Inflammatory macrophage (primary cell): Measurements from ENCODE around the gene C22orf31.

Experiments used
- DNase-seq, 2 donors: peaks; one replicate each; pipeline ENCODE4 v3.0.0-alpha.2; 2020 to 2022

The C22orf31 gene

GRCh38 chr22:29023172-29023796, 38.3 kb downstream of the C22orf31 start:
- no peak for DNase-seq

GRCh38 chr22:29022101-29022817, 39.4 kb downstream of the C22orf31 start:
- no peak for DNase-seq

DNA sequence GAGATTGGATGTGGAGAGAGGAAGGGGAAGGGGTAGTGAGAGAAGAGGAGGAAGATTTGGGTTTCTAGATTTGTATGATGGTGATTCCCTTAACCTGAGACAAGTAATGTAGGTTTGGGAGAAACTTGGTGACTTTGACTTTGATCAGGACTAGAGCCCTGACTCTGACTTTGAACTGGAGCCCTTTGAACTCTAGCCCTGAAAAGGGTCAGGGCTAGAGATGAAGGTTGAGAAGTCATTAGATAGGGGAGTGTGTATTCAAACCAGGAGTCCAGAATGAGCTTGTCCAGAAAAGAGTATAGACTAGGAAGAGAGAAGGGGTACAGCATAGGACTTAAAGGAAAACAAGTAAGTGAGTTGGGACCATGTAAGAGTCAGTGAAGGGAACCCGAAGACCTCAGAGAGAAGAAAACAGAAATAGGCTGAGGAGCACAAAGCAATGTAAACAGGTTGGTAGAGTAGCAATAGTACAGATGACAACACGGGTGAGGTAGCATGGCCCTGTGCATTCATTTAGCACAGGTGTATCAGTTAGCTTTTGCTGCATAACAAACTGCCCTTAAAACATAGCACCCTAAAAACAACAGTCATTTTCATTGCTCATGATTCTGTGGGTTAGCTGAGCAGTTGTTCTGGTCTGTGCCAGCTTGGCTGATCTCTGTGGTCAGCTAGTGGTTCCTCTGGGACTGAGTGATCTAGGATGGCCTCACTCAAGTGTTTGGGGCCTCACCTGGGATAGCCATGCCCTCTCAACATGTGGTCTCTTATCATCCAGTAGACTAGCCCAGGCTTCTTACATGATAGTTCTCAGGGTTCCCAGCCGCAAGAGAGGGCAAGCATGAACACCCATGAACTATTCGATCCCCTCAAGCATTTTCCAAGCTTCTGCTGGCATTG, 43.1 kb downstream of the C22orf31 start:
- DNase-seq: no peak

GRCh38 chr22:29016067-29016938, 45.3 kb downstream of the C22orf31 start:
- no peak for DNase-seq

DNA sequence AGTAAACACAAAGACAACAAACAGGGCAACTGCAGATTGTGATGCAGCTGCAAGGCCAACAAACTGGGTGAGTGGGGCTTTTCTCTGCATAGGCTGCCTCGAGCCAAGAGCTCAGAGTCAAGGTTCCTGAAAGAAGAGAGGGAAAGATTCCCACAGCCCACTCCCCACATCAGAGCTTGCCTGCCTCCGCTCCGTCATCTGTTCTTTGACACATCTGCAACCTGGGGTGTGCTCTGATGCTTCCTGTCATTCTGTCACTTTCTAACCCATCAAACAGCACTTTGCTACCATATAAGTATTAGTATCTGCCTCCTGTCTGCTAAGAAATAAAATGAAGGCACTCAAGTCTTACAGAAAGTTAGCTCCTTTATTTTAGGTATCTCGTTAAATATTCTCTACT, 46.9 kb downstream of the C22orf31 start:
- DNase-seq: no peak

DNA sequence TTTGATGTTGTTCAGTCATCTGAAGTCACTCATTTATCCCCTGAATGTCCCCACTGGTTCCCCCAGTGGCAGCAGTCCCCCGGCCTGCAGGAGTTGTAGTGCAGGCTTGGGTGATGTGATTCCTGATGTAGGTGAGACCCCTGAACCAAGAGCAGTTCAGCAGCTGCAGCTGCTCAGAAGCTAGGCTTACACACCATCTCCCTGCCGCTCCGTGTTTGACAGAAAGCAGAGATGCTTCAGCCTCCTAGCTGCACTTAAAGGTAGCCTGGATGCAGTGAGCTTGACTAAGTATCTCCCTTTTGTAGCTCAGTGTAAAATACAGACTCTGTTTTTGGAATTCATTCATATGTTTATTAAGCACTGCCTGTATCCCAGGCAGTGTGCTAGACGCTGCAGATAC, 47.3 kb downstream of the C22orf31 start:
- DNase-seq: no peak

GRCh38 chr22:29012952-29013351, 48.7 kb downstream of the C22orf31 start:
- DNase-seq: no peak

DNA sequence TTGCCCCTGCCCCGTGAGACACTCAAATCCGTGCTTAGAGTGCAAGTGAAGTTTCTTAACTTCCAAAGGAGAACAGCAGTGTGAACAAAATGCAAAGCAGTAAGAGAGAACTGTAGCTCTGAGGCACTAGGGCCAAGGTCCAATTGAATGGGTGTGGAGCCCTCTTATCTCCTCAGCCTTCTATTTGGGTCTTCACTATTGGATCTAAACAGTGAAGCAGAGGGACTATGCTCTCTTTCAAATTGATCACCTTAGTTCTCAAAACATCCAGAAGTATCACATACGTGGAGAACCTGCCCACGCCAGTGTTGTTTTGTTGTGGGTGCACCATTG, 49.6 kb downstream of the C22orf31 start:
- DNase-seq: no peak

GRCh38 chr22:29011240-29012100, 50.2 kb downstream of the C22orf31 start:
- no peak for DNase-seq

- DNase-seq: no peak
Measured at GRCh38 chr22:29009148-29009547, 52.5 kb downstream of the C22orf31 start.
